Loucy (cell line): Measurements from ENCODE around the gene ACSM6.

Experiments used
- H2AFZ ChIP-seq: fragments of 200-600 bp; sonication (generic); 2 replicates; pipeline ENCODE4 v1.6.0; 2016; ENCODE audit warnings: antibody characterized with exemption, mild to moderate bottlenecking, low read length, moderate library complexity
- H3F3A ChIP-seq: fragments of 200-600 bp; 2 replicates; pipeline ENCODE4 v1.6.0; 2016; ENCODE audit warnings: antibody characterized with exemption, low read depth, mild to moderate bottlenecking
- H3K27me3 ChIP-seq: fragments of 200-600 bp; sonication (generic); 2 replicates; pipeline ENCODE4 v1.6.1; 2014; ENCODE audit warnings: low read length, mild to moderate bottlenecking; ENCODE audit not compliant: insufficient read depth, poor library complexity, severe bottlenecking
- H3K36me3 ChIP-seq: fragments of 200-600 bp; sonication (generic); 2 replicates; pipeline ENCODE4 v1.6.1; 2016; ENCODE audit warnings: low read length; ENCODE audit not compliant: insufficient read depth
- H3K4me1 ChIP-seq: fragments of 200-600 bp; sonication (generic); 2 replicates; pipeline ENCODE4 v1.5.1; 2014; ENCODE audit warnings: low read length, mild to moderate bottlenecking; ENCODE audit not compliant: insufficient read depth, poor library complexity, severe bottlenecking
- H3K4me2 ChIP-seq: fragments of 200-600 bp; sonication (generic); 2 replicates; pipeline ENCODE4 v1.6.0; 2014; ENCODE audit warnings: antibody characterized with exemption, low read length, low read depth, mild to moderate bottlenecking; ENCODE audit not compliant: poor library complexity, severe bottlenecking
- H3K4me3 ChIP-seq: fragments of 200-600 bp; sonication (generic); 2 replicates; pipeline ENCODE4 v1.5.1; 2014; ENCODE audit warnings: low read length, mild to moderate bottlenecking, mixed read lengths; ENCODE audit not compliant: poor library complexity, severe bottlenecking
- H3K79me2 ChIP-seq: fragments of 200-600 bp; sonication (generic); 2 replicates; pipeline ENCODE4 v1.6.1; 2014; ENCODE audit warnings: low read length; ENCODE audit not compliant: insufficient read depth
- H3K9ac ChIP-seq: fragments of 200-600 bp; sonication (generic); 2 replicates; pipeline ENCODE4 v1.6.0; 2014; ENCODE audit warnings: mild to moderate bottlenecking, low read depth, low read length, moderate library complexity; ENCODE audit not compliant: poor library complexity, severe bottlenecking
- H3K9me2 ChIP-seq: fragments of 200-600 bp; sonication (generic); replicated peaks from 2 replicates; pipeline ENCODE4 v1.6.1; 2016; ENCODE audit warnings: low read depth, low read length, mixed read lengths
- H3K9me3 ChIP-seq: fragments of 200-600 bp; sonication (generic); 2 replicates; pipeline ENCODE4 v1.6.1; 2014; ENCODE audit warnings: mild to moderate bottlenecking, antibody characterized with exemption, low read length, low read depth; ENCODE audit not compliant: insufficient read depth
- H4K20me1 ChIP-seq: fragments of 200-600 bp; sonication (generic); 2 replicates; pipeline ENCODE4 v1.6.0; 2014; ENCODE audit warnings: antibody characterized with exemption, low read length, mild to moderate bottlenecking; ENCODE audit not compliant: insufficient read depth, poor library complexity, severe bottlenecking
- EZH2phosphoT487 ChIP-seq: fragments of 200-600 bp; IDR thresholded peaks from 2 replicates; pipeline ENCODE4 v1.6.1; 2018; ENCODE audit warnings: antibody characterized with exemption, mild to moderate bottlenecking, moderate library complexity, borderline replicate concordance
- TF ChIP-seq, protein P1 (sequence below): fragments of 200-600 bp; sonication (generic); conservative IDR thresholded peaks from 2 replicates; pipeline ENCODE4 v1.5.1; 2014; ENCODE audit warnings: mild to moderate bottlenecking, antibody characterized with exemption, low read length

ACSM6 gene

GRCh38 chr10:95217476-95217875 is 23.4 kb downstream of the ACSM6 start:
- H3K36me3 ChIP-seq = no peaks in the 10 kb centered on the region
- H3K4me2 ChIP-seq = no peak overlapping the region
- TF ChIP-seq, protein P1, sequence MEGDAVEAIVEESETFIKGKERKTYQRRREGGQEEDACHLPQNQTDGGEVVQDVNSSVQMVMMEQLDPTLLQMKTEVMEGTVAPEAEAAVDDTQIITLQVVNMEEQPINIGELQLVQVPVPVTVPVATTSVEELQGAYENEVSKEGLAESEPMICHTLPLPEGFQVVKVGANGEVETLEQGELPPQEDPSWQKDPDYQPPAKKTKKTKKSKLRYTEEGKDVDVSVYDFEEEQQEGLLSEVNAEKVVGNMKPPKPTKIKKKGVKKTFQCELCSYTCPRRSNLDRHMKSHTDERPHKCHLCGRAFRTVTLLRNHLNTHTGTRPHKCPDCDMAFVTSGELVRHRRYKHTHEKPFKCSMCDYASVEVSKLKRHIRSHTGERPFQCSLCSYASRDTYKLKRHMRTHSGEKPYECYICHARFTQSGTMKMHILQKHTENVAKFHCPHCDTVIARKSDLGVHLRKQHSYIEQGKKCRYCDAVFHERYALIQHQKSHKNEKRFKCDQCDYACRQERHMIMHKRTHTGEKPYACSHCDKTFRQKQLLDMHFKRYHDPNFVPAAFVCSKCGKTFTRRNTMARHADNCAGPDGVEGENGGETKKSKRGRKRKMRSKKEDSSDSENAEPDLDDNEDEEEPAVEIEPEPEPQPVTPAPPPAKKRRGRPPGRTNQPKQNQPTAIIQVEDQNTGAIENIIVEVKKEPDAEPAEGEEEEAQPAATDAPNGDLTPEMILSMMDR = no peak
- no peak for TF ChIP-seq EZH2phosphoT487
- no peaks in the 10 kb centered on the region for H3F3A ChIP-seq
- no peaks in the 10 kb centered on the region for H3K27me3 ChIP-seq
- no peak overlapping the region for H3K4me3 ChIP-seq
- H3K4me1 ChIP-seq = no peaks in the 10 kb centered on the region
- H3K9me3 ChIP-seq = no peaks in the 10 kb centered on the region
- H3K9ac ChIP-seq = no peak overlapping the region
- no peak overlapping the region for H2AFZ ChIP-seq
- no peaks in the 10 kb centered on the region for H4K20me1 ChIP-seq
- no peaks in the 10 kb centered on the region for H3K79me2 ChIP-seq
- H3K9me2 ChIP-seq = no peaks in the 10 kb centered on the region

DNA sequence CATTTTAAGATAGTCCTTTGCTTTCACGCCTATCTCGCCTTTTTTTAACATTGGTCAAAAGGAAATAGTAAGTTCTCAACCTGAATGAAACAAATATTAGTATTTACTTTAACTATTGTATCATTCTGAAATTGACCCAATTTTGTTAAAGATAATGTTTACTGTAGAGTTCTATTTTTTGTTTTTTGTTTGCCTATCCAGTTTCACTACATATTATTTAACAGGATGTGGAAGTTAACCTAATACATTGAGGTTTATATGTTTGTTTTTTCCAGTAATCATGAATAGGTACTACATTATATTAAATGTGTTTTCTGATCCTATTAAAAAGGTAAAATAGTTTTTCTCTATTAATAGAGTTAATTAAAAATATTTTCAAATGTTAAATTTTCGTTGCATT is 26.5 kb downstream of the ACSM6 start:
- TF ChIP-seq, protein P1 = no peak
- no peak for TF ChIP-seq EZH2phosphoT487
- Histone ChIP-seq H3F3A (no peaks in the 10 kb centered on the region), H3K27me3 (no peaks in the 10 kb centered on the region), H3K9me3 (no peaks in the 10 kb centered on the region), H3K9me2 (no peaks in the 10 kb centered on the region), H2AFZ (no peak overlapping the region), H4K20me1 (no peaks in the 10 kb centered on the region), H3K9ac (no peak overlapping the region), H3K4me2 (no peak overlapping the region), H3K4me1 (no peaks in the 10 kb centered on the region), H3K4me3 (no peak overlapping the region), H3K79me2 (no peaks in the 10 kb centered on the region), H3K36me3 (no peaks in the 10 kb centered on the region)

DNA sequence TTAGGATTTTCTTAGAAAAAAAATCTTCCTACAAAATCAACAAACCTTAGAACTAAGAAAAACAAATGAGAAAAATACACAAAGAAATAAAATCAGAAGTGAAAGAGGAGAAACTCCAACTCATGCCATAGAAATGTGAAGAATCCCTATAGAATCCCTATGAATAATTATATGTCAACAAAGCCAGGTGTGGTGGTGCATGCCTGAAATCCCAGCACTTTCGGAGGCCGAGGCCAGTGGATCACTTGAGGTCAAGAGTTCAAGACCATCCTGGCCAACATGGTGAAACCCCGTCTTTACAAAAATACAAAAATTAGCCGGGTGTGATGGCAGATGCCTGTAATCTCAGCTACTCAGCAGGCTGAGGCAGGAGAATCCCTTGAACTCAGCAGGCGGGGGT is 27.1 kb downstream of the ACSM6 start:
- H3K4me2 ChIP-seq = no peak overlapping the region
- TF ChIP-seq EZH2phosphoT487 = no peak
- TF ChIP-seq, protein P1 = no peak

More for the DNA sequence above, 27.1 kb downstream of the ACSM6 start:
- no peaks in the 10 kb centered on the region for H3K4me1 ChIP-seq
- H4K20me1 ChIP-seq = no peaks in the 10 kb centered on the region
- H3K9me2 ChIP-seq = no peaks in the 10 kb centered on the region
- H3F3A ChIP-seq = no peaks in the 10 kb centered on the region
- no peaks in the 10 kb centered on the region for H3K27me3 ChIP-seq
- H2AFZ ChIP-seq = no peak overlapping the region
- no peaks in the 10 kb centered on the region for H3K79me2 ChIP-seq
- no peaks in the 10 kb centered on the region for H3K9me3 ChIP-seq
- no peak overlapping the region for H3K9ac ChIP-seq
- no peaks in the 10 kb centered on the region for H3K36me3 ChIP-seq
- H3K4me3 ChIP-seq = no peak overlapping the region
